ENCODE measurements around the gene MAP3K1. TPM values are rescaled to one million over a fixed set of nuclear protein-coding genes. Genes with fewer than 3 reads are reported as not detected.

Gene MAP3K1
- polyA plus RNA-seq, 4 donors, result 4.9 to 20.1 (median 5.8) TPM

- 94 to 95% (median 94%) methylated on average over 1 of the region's 1 CpG for WGBS, 3 donors
- DNase-seq, result no peak
- peaks cover 8 to 30% (median 18%) of the 10 kb centered on the region in 3 donors for H3K4me1 ChIP-seq (ENCODE audit: control insufficient read depth in 3 of 3, insufficient read depth in 2 of 3, low read depth in 1 of 3, low read length in 2 of 3)
- no peaks in the 10 kb centered on the region for H3K27me3 ChIP-seq (ENCODE audit: control insufficient read depth in 3 of 3, insufficient read depth in 3 of 3, low read length in 3 of 3)
- FAIRE-seq, result no peak
- H3K36me3 ChIP-seq (ENCODE audit: control insufficient read depth in 3 of 3, insufficient read depth in 2 of 3, low read depth in 1 of 3, low read length in 3 of 3), result peaks cover 3 to 5% (median 4%) of the 10 kb centered on the region in 3 donors
- no peak overlapping the region for H3K4me3 ChIP-seq (ENCODE audit: low read depth in 1 of 3, low read length in 3 of 3)
- no peak overlapping the region for H3K27ac ChIP-seq (ENCODE audit: low read depth in 1 of 3, low read length in 2 of 3)
- H3K9me3 ChIP-seq (ENCODE audit: control insufficient read depth in 2 of 2, insufficient read depth in 1 of 2, low read depth in 1 of 2, low read length in 1 of 2), result no peaks in the 10 kb centered on the region
Observed at GRCh38 chr5:56854920-56855319, 39.6 kb downstream of the MAP3K1 start.

GRCh38 chr5:56856541-56857178, 41.3 kb downstream of the MAP3K1 start:
- DNase-seq (no peak), FAIRE-seq (no peak)
- 78 to 89% (median 86%) methylated on average over 5 of the region's 5 CpGs for WGBS, 3 donors
- peaks cover 7 to 13% (median 9%) of the 10 kb centered on the region in 3 donors for H3K4me1 ChIP-seq (ENCODE audit: control insufficient read depth in 3 of 3, insufficient read depth in 2 of 3, low read depth in 1 of 3, low read length in 2 of 3)
- no peaks in the 10 kb centered on the region for H3K27me3 ChIP-seq (ENCODE audit: control insufficient read depth in 3 of 3, insufficient read depth in 3 of 3, low read length in 3 of 3)
- H3K9me3 ChIP-seq (ENCODE audit: control insufficient read depth in 2 of 2, insufficient read depth in 1 of 2, low read depth in 1 of 2, low read length in 1 of 2), result no peaks in the 10 kb centered on the region
- peaks cover 3 to 5% (median 5%) of the 10 kb centered on the region in 3 donors for H3K36me3 ChIP-seq (ENCODE audit: control insufficient read depth in 3 of 3, insufficient read depth in 2 of 3, low read depth in 1 of 3, low read length in 3 of 3)
- no peak overlapping the region for H3K27ac ChIP-seq (ENCODE audit: low read depth in 1 of 3, low read length in 2 of 3)
- H3K4me3 ChIP-seq (ENCODE audit: low read depth in 1 of 3, low read length in 3 of 3), result no peak overlapping the region

GRCh38 chr5:56858777-56859442, 43.6 kb downstream of the MAP3K1 start:
- no peak for FAIRE-seq
- no peaks in the 10 kb centered on the region for H3K27me3 ChIP-seq (ENCODE audit: control insufficient read depth in 3 of 3, insufficient read depth in 3 of 3, low read length in 3 of 3)
- peak; percentile 77 to 81 for DNase-seq
- H3K4me3 ChIP-seq (ENCODE audit: low read depth in 1 of 3, low read length in 3 of 3), result no peak overlapping the region
- peaks cover 4 to 9% (median 7%) of the 10 kb centered on the region in 3 donors for H3K36me3 ChIP-seq (ENCODE audit: control insufficient read depth in 3 of 3, insufficient read depth in 2 of 3, low read depth in 1 of 3, low read length in 3 of 3)
- peaks cover 4 to 5% (median 4%) of the 10 kb centered on the region in 3 donors for H3K4me1 ChIP-seq (ENCODE audit: control insufficient read depth in 3 of 3, insufficient read depth in 2 of 3, low read depth in 1 of 3, low read length in 2 of 3)
- H3K9me3 ChIP-seq (ENCODE audit: control insufficient read depth in 2 of 2, insufficient read depth in 1 of 2, low read depth in 1 of 2, low read length in 1 of 2), result no peaks in the 10 kb centered on the region
- H3K27ac ChIP-seq (ENCODE audit: low read depth in 1 of 3, low read length in 2 of 3), result peak overlapping the region in 2 of 3 donors; percentile 24 to 62
- 40 to 72% (median 61%) methylated on average over 2 of the region's 2 CpGs for WGBS, 3 donors

- H3K27me3 ChIP-seq (ENCODE audit: control insufficient read depth in 3 of 3, insufficient read depth in 3 of 3, low read length in 3 of 3), result no peaks in the 10 kb centered on the region
- no peak for DNase-seq
- no peaks in the 10 kb centered on the region for H3K9me3 ChIP-seq (ENCODE audit: control insufficient read depth in 2 of 2, insufficient read depth in 1 of 2, low read depth in 1 of 2, low read length in 1 of 2)
- H3K36me3 ChIP-seq (ENCODE audit: control insufficient read depth in 3 of 3, insufficient read depth in 2 of 3, low read depth in 1 of 3, low read length in 3 of 3), result peaks cover 4 to 21% (median 15%) of the 10 kb centered on the region in 3 donors
- H3K27ac ChIP-seq (ENCODE audit: low read depth in 1 of 3, low read length in 2 of 3), result no peak overlapping the region
- FAIRE-seq, result no peak
- H3K4me3 ChIP-seq (ENCODE audit: low read depth in 1 of 3, low read length in 3 of 3), result no peak overlapping the region
- H3K4me1 ChIP-seq (ENCODE audit: control insufficient read depth in 3 of 3, insufficient read depth in 2 of 3, low read depth in 1 of 3, low read length in 2 of 3), result peaks cover 0 to 4% (median 0%) of the 10 kb centered on the region in 3 donors
- 85 to 90% (median 90%) methylated on average over 4 of the region's 4 CpGs for WGBS, 3 donors
Observed at GRCh38 chr5:56861893-56862485, 46.6 kb downstream of the MAP3K1 start.

GRCh38 chr5:56862909-56863308, 47.6 kb downstream of the MAP3K1 start:
- Histone ChIP-seq H3K27me3 (ENCODE audit: control insufficient read depth in 3 of 3, insufficient read depth in 3 of 3, low read length in 3 of 3) (no peaks in the 10 kb centered on the region), H3K27ac (ENCODE audit: low read depth in 1 of 3, low read length in 2 of 3) (no peak overlapping the region), H3K4me3 (ENCODE audit: low read depth in 1 of 3, low read length in 3 of 3) (no peak overlapping the region), H3K36me3 (ENCODE audit: control insufficient read depth in 3 of 3, insufficient read depth in 2 of 3, low read depth in 1 of 3, low read length in 3 of 3) (peaks cover 2 to 21% (median 13%) of the 10 kb centered on the region in 3 donors), H3K4me1 (ENCODE audit: control insufficient read depth in 3 of 3, insufficient read depth in 2 of 3, low read depth in 1 of 3, low read length in 2 of 3) (peaks cover 0 to 4% (median 0%) of the 10 kb centered on the region in 3 donors), H3K9me3 (ENCODE audit: control insufficient read depth in 2 of 2, insufficient read depth in 1 of 2, low read depth in 1 of 2, low read length in 1 of 2) (no peaks in the 10 kb centered on the region)
- FAIRE-seq (no peak), DNase-seq (peak in 1 of 2 donors; percentile 50)
- WGBS, 3 donors, result 70 to 79% (median 74%) methylated on average over 3 of the region's 3 CpGs

GRCh38 chr5:56871777-56872176, 56.4 kb downstream of the MAP3K1 start:
- DNase-seq (no peak), FAIRE-seq (no peak)
- no peak overlapping the region for H3K4me3 ChIP-seq (ENCODE audit: low read depth in 1 of 3, low read length in 3 of 3)
- no peaks in the 10 kb centered on the region for H3K9me3 ChIP-seq (ENCODE audit: control insufficient read depth in 2 of 2, insufficient read depth in 1 of 2, low read depth in 1 of 2, low read length in 1 of 2)
- peaks cover 6 to 18% (median 10%) of the 10 kb centered on the region in 3 donors for H3K36me3 ChIP-seq (ENCODE audit: control insufficient read depth in 3 of 3, insufficient read depth in 2 of 3, low read depth in 1 of 3, low read length in 3 of 3)
- no peaks in the 10 kb centered on the region for H3K4me1 ChIP-seq (ENCODE audit: control insufficient read depth in 3 of 3, insufficient read depth in 2 of 3, low read depth in 1 of 3, low read length in 2 of 3)
- H3K27me3 ChIP-seq (ENCODE audit: control insufficient read depth in 3 of 3, insufficient read depth in 3 of 3, low read length in 3 of 3), result no peaks in the 10 kb centered on the region
- no peak overlapping the region for H3K27ac ChIP-seq (ENCODE audit: low read depth in 1 of 3, low read length in 2 of 3)
- WGBS, 3 donors, result 83 to 94% (median 92%) methylated on average over 2 of the region's 2 CpGs

GRCh38 chr5:56873056-56873455, 57.7 kb downstream of the MAP3K1 start:
- H3K27me3 ChIP-seq (ENCODE audit: control insufficient read depth in 3 of 3, insufficient read depth in 3 of 3, low read length in 3 of 3), result no peaks in the 10 kb centered on the region
- H3K27ac ChIP-seq (ENCODE audit: low read depth in 1 of 3, low read length in 2 of 3), result no peak overlapping the region
- no peak for FAIRE-seq
- H3K36me3 ChIP-seq (ENCODE audit: control insufficient read depth in 3 of 3, insufficient read depth in 2 of 3, low read depth in 1 of 3, low read length in 3 of 3), result peaks cover 7 to 16% (median 14%) of the 10 kb centered on the region in 3 donors
- DNase-seq, result no peak
- H3K4me1 ChIP-seq (ENCODE audit: control insufficient read depth in 3 of 3, insufficient read depth in 2 of 3, low read depth in 1 of 3, low read length in 2 of 3), result no peaks in the 10 kb centered on the region
- no peak overlapping the region for H3K4me3 ChIP-seq (ENCODE audit: low read depth in 1 of 3, low read length in 3 of 3)
- no peaks in the 10 kb centered on the region for H3K9me3 ChIP-seq (ENCODE audit: control insufficient read depth in 2 of 2, insufficient read depth in 1 of 2, low read depth in 1 of 2, low read length in 1 of 2)
- 58 to 98% (median 77%) methylated on average over 3 of the region's 3 CpGs for WGBS, 3 donors

GRCh38 chr5:56876327-56876726, 61.0 kb downstream of the MAP3K1 start:
- no peak overlapping the region for H3K27ac ChIP-seq (ENCODE audit: low read depth in 1 of 3, low read length in 2 of 3)
- no peaks in the 10 kb centered on the region for H3K9me3 ChIP-seq (ENCODE audit: control insufficient read depth in 2 of 2, insufficient read depth in 1 of 2, low read depth in 1 of 2, low read length in 1 of 2)
- H3K36me3 ChIP-seq (ENCODE audit: control insufficient read depth in 3 of 3, insufficient read depth in 2 of 3, low read depth in 1 of 3, low read length in 3 of 3), result peaks cover 11 to 16% (median 15%) of the 10 kb centered on the region in 3 donors
- H3K27me3 ChIP-seq (ENCODE audit: control insufficient read depth in 3 of 3, insufficient read depth in 3 of 3, low read length in 3 of 3), result no peaks in the 10 kb centered on the region
- FAIRE-seq, result no peak
- no peaks in the 10 kb centered on the region for H3K4me1 ChIP-seq (ENCODE audit: control insufficient read depth in 3 of 3, insufficient read depth in 2 of 3, low read depth in 1 of 3, low read length in 2 of 3)
- 82 to 89% (median 88%) methylated on average over 3 of the region's 3 CpGs for WGBS, 3 donors
- no peak overlapping the region for H3K4me3 ChIP-seq (ENCODE audit: low read depth in 1 of 3, low read length in 3 of 3)
- no peak for DNase-seq

All from small intestine (tissue), 7 donors.